Right cardiac atrium (tissue), 5 donors: ENCODE measurements around the gene SHISA3. TPM values are rescaled to one million over a fixed set of nuclear protein-coding genes. Genes with fewer than 3 reads are reported as not detected.

Experiments
- ATAC-seq, 2 donors: fragments of 200-7000 bp; cut with Tn5 transposase; one replicate each; pipeline versions ENCODE4 v1.8.0 to v1.9.1; 2020; ENCODE audit warnings: moderate library complexity in 2 of 2, mild to moderate bottlenecking in 1 of 2
- DNase-seq, 3 donors: peaks; one replicate each; pipeline ENCODE4 v3.0.0-alpha.2; 2020
- H3K27ac ChIP-seq: one replicate; pipeline ENCODE4 v1.5.1; 2013; ENCODE audit warnings: mild to moderate bottlenecking, low read length, control low read depth, moderate library complexity
- H3K27me3 ChIP-seq: one replicate; pipeline ENCODE4 v1.6.1; 2013; ENCODE audit not compliant: control insufficient read depth, insufficient read depth
- H3K4me1 ChIP-seq: one replicate; pipeline ENCODE4 v1.6.1; 2013; ENCODE audit warnings: low read length; ENCODE audit not compliant: control insufficient read depth, insufficient read depth
- H3K4me3 ChIP-seq: one replicate; pipeline ENCODE4 v1.5.1; 2013; ENCODE audit warnings: low read length, control low read depth
- H3K9me3 ChIP-seq: one replicate; pipeline ENCODE4 v1.6.1; 2013; ENCODE audit warnings: low read length; ENCODE audit not compliant: control insufficient read depth
- WGBS: extraction: QIAGEN DNeasy Blood & Tissue Kit; methylation state at CpG from one replicate; pipeline ENCODE4 v1.1.7; 2013; 5-methylcytosine and 5-hydroxymethylcytosine counted together
- intact Hi-C, 4 donors: fragments of 100-400 bp; cut with DNase I; formaldehyde crosslinking; loops; one replicate each; pipeline versions ENCODE4 v1.11.0 to v1.14.0; 2022 to 2023
- polyA plus RNA-seq: library from polyadenylated mRNA; stranded (reverse); fragments of 200-250 nt; gene quantifications from one replicate; pipeline ENCODE4 v1.2.3, GENCODE V29; 2013
- total RNA-seq, 4 donors: library from RNA; stranded (reverse); fragmentation: NEBNext Ultra II Directional; extraction: Animal tissue kit (Norgen Biotek cat#: 25700); gene quantifications; one replicate each; pipeline ENCODE4 v1.2.1, GENCODE V29; 2021
- donor health status: healthy with polysubstance abuse.
- donor health status: DM: no; HTN: yes; CAD: no.
- donor health status: DM: no; HTN: no; CAD: no.
- donor health status: DM: no; HTN: yes; CAD: no; lungs with severe emphysema.
- donor health status: DM: yes; HTN: yes; CAD: no.

Gene SHISA3
- total and polyA plus RNA-seq, 5 donors = 3.5 to 12.2 (median 9.2) TPM

DNA sequence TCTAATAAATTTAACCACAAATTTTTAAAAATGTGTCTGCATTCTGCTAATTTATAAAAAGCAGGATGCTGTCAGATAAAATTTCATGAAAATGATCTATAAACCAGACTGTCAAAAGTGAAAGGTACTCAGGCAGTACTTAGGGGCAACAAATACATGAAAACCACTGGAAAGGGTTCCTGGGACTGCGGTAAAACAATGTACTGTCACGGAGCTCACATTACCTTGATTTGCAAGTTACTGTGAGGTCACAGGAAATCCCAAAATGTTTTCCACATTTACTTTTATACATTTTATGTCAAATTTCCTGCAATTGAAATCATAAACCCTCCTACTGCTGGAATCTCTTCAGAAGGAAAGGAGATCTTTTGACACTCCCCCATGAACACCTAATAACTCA is 45.3 kb downstream of the SHISA3 start:
- Histone ChIP-seq H3K9me3 (no peaks in the 10 kb centered on the region), H3K4me3 (no peak overlapping the region), H3K4me1 (no peaks in the 10 kb centered on the region), H3K27me3 (no peaks in the 10 kb centered on the region), H3K27ac (no peak overlapping the region)
- WGBS = 77% methylated on average over 2 of the region's 2 CpGs
- ATAC-seq = no peak
- DNase-seq = no peak
- intact Hi-C loops = no loop called here

DNA sequence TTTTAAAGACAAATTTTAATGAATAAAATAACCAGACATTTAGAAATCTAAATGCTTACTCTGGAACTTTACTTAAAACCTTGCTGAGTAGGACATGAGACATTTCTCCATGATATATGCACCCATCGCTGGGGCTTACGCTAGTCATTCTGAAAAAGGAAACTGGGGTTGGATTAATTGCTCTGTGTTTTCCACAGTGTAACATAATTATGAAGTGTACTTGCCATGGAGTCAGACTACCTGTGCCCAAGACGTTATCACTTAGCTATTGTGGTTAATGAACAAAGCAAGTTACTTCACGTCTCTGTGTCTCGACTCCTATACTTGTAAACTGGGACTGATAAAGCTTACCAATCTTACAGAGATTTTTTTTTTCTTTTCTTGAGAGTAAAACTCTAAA is 47.8 kb downstream of the SHISA3 start:
- no peak for ATAC-seq
- Histone ChIP-seq H3K27me3 (no peaks in the 10 kb centered on the region), H3K4me1 (no peaks in the 10 kb centered on the region), H3K4me3 (no peak overlapping the region), H3K9me3 (no peaks in the 10 kb centered on the region), H3K27ac (no peak overlapping the region)
- DNase-seq = no peak
- intact Hi-C loops = no loop called here
- WGBS = 93% methylated on average over 5 of the region's 5 CpGs

DNA sequence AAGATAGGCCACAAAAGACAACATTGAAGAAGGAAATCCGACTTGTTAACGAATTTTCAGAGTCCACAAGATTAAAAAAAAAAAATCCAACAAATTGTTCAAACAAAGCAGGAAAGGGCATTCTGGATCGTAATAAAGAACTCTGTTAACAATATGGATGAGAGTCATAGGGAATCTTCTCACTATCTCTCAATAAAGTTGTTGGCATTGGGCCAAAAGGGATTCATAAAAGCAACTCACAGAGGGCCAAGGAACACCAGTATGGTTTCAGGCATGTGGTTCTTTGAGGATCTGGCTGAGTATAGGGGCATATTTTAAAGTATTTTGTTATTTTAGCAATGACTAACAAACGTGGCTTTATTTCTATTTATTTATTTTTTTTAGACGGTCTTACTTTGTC is 49.5 kb downstream of the SHISA3 start:
- WGBS = 57% methylated on average over 5 of the region's 5 CpGs

More for the DNA sequence above, 49.5 kb downstream of the SHISA3 start:
- no peaks in the 10 kb centered on the region for H3K9me3 ChIP-seq
- no peak overlapping the region for H3K4me3 ChIP-seq
- intact Hi-C loops = no loop called here
- H3K27ac ChIP-seq = no peak overlapping the region
- no peak for DNase-seq
- H3K27me3 ChIP-seq = no peaks in the 10 kb centered on the region
- ATAC-seq = no peak
- no peaks in the 10 kb centered on the region for H3K4me1 ChIP-seq

Other genes with a start within 250 kb of the SHISA3 start
- under 1 TPM in 3 of 4 donors, not detected in 1; 0.03 to 0.09 (median 0.06) TPM for gene BEND4, start 244.8 kb upstream of the SHISA3 start, total RNA-seq
- under 0.01 TPM for gene BEND4, start 244.8 kb upstream of the SHISA3 start, polyA plus RNA-seq